ENCODE data around the gene PAH.

PAH gene

GRCh38 chr12:102806110-102806509, 110.9 kb downstream of the PAH start:
- no peak for TF ChIP-seq FOXP2 (optimal IDR thresholded peaks at IDR 0.05; ENCODE audit: borderline replicate concordance, extremely low read depth, extremely low read length, insufficient read depth)

GRCh38 chr12:102800565-102800964, 116.5 kb downstream of the PAH start:
- TF ChIP-seq POLR2AphosphoS5 (IDR thresholded peaks at IDR 0.05; ENCODE audit: low read depth, low read length) = no peak

GRCh38 chr12:102799229-102799628, 117.8 kb downstream of the PAH start:
- TF ChIP-seq FOXP2 (optimal IDR thresholded peaks at IDR 0.05; ENCODE audit: borderline replicate concordance, extremely low read depth, extremely low read length, insufficient read depth) (no peak), REST (IDR thresholded peaks at IDR 0.05; ENCODE audit: insufficient read depth in 1 of 2, low read depth in 2 of 2, low read length in 2 of 2) (no peak), TAF1 (IDR thresholded peaks at IDR 0.05; ENCODE audit: borderline replicate concordance, insufficient read depth, low read length) (no peak), SIN3A (IDR thresholded peaks at IDR 0.05; ENCODE audit: borderline replicate concordance, insufficient read depth, low read length) (no peak), POLR2AphosphoS5 (IDR thresholded peaks at IDR 0.05; ENCODE audit: low read depth, low read length) (no peak)

- TF ChIP-seq REST (IDR thresholded peaks at IDR 0.05; ENCODE audit: insufficient read depth in 1 of 2, low read depth in 2 of 2, low read length in 2 of 2) = no peak
- no peak for TF ChIP-seq POLR2AphosphoS5 (IDR thresholded peaks at IDR 0.05; ENCODE audit: low read depth, low read length)
Measured at GRCh38 chr12:102797528-102797927, 119.5 kb downstream of the PAH start.

- TF ChIP-seq FOXP2 (optimal IDR thresholded peaks at IDR 0.05; ENCODE audit: borderline replicate concordance, extremely low read depth, extremely low read length, insufficient read depth) (no peak), POLR2AphosphoS5 (IDR thresholded peaks at IDR 0.05; ENCODE audit: low read depth, low read length) (no peak), REST (IDR thresholded peaks at IDR 0.05; ENCODE audit: insufficient read depth in 1 of 2, low read depth in 2 of 2, low read length in 2 of 2) (no peak), SIN3A (IDR thresholded peaks at IDR 0.05; ENCODE audit: borderline replicate concordance, insufficient read depth, low read length) (no peak), TAF1 (IDR thresholded peaks at IDR 0.05; ENCODE audit: borderline replicate concordance, insufficient read depth, low read length) (no peak)
Measured at GRCh38 chr12:102793921-102794320, 123.1 kb downstream of the PAH start.
